Measurements from ENCODE around the gene CRACR2A.

The CRACR2A gene, protein sequence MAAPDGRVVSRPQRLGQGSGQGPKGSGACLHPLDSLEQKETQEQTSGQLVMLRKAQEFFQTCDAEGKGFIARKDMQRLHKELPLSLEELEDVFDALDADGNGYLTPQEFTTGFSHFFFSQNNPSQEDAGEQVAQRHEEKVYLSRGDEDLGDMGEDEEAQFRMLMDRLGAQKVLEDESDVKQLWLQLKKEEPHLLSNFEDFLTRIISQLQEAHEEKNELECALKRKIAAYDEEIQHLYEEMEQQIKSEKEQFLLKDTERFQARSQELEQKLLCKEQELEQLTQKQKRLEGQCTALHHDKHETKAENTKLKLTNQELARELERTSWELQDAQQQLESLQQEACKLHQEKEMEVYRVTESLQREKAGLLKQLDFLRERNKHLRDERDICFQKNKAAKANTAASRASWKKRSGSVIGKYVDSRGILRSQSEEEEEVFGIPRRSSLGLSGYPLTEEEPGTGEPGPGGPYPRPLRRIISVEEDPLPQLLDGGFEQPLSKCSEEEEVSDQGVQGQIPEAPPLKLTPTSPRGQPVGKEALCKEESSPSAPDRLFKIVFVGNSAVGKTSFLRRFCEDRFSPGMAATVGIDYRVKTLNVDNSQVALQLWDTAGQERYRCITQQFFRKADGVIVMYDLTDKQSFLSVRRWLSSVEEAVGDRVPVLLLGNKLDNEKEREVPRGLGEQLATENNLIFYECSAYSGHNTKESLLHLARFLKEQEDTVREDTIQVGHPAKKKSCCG

GRCh38 chr12:3752741-3753486 is at the start of gene CRACR2A:
TSS of gene CRACR2A (minus strand) at chr12:3753109. CDS start at chr12:3696999, 56,110 bp downstream.
- peak; percentile 83 for DNase-seq (ENCODE audit: low read depth)

DNA sequence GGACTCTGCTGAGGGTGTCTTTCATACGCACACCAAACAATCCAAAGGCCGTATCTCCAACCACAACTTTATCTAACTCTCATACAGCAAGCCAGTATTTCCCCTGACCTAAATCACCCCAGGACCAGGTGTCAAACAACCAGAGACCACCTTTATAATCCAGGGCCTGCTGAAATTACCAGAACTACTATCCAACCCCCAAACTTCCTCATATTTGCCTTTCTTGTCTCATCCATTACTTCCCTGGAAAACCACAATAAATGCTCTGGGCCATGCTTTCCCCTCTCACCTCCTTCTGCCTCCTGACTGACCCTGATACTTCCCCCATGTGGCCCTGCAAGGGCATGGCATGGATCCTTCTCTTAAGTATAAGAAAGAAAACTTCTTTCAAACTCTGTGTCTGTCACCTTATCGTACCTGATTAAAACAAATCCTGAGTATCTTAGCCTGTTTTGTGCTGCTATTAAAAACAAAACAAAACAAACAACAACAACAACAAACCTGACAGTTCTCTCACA is 44.7 kb upstream of the CRACR2A start:
- DNase-seq (ENCODE audit: low read depth), result no peak

- DNase-seq (ENCODE audit: low read depth), result no peak
These were observed 42.7 kb upstream of the CRACR2A start for GRCh38 chr12:3795492-3796133.

DNA sequence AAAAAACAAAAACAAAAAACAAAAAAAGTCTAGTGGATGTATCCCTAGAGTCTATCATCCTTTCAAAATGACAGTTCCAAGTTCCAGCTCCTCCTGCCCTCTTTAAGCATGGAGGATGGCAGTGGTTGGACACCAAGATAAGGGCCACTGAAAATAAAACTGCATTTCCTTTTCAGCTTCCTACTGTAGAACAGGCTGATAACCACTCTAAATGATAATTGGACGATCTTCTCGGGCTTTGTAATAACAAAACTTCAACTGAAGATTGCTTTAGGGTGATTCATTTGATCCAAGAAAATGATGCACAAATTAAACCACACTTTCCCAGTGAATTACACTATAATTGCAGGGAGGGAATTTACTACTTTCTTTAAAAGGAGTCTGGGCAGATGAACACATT is 42.2 kb upstream of the CRACR2A start:
- DNase-seq (ENCODE audit: low read depth), result no peak

GRCh38 chr12:3792623-3793288 is 39.8 kb upstream of the CRACR2A start:
- no peak for DNase-seq (ENCODE audit: low read depth)

DNA sequence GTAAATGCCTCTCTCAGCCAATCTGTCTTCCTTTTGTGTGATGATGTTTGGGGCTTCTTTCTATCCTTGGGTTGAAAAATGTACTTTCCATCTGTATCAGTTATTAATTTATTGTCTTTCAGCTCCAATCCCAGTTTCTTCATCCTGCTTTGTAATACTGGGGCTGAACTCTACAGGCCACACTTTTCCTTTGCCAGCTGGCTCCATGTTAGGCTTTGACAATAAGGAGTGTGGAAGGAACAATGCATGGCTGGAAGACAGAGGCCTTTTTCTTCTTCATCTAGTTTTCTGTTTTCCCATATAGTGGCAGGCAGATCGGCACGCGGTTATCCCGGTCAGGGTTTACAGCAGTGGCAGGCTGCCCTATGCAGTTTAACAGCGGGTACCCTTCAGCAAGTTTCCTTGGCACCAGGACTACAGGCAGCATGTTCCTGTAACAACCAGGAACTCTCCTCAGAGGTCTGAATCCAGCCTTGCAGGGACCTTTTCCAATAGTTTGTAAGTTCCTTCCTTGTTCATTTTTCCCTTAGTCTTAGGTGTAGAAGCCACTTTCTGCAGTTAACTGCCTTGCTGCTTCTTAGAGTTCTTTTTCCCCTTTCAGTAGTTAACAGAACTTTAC is 38.5 kb upstream of the CRACR2A start:
- no peak for DNase-seq (ENCODE audit: low read depth)

DNA sequence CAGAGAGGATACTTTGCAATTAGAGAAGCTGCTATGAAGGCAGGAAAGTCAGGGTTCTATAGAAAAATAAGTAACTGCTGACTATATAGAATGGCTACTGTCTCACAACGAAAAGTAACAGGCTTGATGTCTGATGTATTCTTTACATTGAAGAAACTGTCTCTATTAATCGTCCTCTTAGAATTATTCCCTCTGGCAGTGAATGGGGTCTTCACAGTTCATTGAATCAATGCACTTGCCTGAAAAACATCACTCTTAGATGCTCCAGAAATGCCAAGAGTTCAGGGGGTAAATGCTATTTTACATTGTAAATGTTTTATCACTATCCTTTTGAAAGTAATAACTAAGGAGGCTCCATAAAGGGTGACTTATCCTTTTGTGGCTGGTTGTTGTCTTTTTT is 37.7 kb upstream of the CRACR2A start:
- no peak for DNase-seq (ENCODE audit: low read depth)

DNA sequence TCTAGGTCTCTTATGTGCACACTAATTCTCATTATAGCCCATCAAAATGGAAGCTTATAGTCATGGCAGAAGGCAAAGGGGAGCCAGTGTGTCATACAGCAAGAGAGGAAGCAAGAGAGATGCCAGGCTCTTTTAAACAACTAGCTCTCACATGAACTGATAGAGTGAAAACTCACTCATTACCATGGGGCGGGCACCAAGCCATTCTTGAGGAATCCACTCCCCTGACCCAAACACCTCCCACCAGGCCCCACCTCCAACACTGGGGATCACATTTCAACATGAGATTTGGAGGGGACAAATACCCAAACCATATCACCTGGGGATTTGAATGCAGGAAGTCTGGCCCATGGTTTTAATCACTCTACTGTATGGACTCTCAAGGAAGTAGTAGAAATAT is 36.9 kb upstream of the CRACR2A start:
- DNase-seq (ENCODE audit: low read depth), result no peak

DNA sequence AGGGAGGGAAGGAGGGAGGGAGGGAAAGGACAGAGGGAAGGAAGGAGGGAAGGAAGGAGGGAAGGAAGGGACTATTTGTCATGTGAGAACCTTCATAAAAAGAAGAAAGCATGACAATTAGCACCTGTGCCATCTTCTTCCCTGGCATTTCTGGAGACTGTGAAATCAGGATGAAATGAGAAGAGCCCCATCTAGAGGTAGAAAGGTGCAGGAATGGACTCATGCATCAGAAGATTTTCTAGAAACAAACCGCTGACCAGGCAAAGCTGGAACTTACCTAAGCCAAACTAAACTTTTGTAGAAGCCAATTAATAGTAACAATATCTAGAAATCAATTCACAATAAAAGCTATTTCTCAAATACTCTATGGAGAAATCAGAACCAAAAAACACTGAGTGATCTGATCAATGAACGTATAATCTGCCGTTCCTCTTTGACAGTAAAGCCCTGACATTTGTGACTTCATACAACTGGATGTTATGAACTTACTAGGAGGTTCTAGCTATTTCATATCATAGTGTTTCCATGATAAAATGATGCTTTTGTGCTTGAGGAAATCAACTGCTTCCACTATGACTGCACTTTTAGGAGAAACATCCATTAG is 24.4 kb upstream of the CRACR2A start:
- no peak for DNase-seq (ENCODE audit: low read depth)

- DNase-seq (ENCODE audit: low read depth), result no peak
These were observed 22.6 kb upstream of the CRACR2A start for GRCh38 chr12:3775385-3776035.

DNA sequence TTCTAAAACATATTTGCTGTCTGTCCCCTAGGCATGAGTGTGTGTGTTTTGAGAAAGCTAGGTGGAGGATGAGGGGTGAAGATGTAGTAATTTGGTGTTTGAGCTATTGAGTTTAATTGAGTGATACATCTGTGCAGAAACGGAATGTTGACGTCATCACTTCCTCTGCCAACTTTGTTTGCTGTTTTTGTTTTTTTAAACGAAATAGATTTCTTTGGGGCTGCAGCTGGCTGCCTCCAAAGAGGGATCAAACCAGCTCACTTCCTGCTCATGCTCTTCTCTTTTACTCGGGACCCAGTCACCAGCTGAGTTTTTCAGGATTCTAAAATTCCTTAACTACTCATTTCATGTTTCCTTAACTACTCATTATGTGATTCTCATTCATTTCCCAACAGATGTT is 19.5 kb upstream of the CRACR2A start:
- no peak for DNase-seq (ENCODE audit: low read depth)

GRCh38 chr12:3771853-3772252 is 18.9 kb upstream of the CRACR2A start:
- DNase-seq (ENCODE audit: low read depth), result no peak

DNA sequence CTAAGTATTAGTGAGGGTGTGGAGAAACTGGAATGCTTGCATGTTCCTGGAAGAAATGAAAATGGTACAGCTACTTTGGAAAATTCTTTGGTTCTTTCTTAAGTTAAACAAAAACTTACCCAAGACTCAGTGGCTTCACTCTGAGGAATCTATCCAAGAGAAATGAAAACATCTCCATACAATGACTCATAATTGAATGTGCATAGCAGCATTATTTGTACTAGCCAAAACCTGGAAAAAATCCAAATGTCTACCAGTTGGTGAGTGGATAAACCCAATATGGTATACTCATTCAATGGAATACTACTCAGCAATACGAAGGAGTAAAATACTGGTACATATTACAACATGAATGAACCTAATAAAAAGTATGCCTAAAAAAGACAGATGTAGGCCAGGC is 18.0 kb upstream of the CRACR2A start:
- no peak for DNase-seq (ENCODE audit: low read depth)

DNA sequence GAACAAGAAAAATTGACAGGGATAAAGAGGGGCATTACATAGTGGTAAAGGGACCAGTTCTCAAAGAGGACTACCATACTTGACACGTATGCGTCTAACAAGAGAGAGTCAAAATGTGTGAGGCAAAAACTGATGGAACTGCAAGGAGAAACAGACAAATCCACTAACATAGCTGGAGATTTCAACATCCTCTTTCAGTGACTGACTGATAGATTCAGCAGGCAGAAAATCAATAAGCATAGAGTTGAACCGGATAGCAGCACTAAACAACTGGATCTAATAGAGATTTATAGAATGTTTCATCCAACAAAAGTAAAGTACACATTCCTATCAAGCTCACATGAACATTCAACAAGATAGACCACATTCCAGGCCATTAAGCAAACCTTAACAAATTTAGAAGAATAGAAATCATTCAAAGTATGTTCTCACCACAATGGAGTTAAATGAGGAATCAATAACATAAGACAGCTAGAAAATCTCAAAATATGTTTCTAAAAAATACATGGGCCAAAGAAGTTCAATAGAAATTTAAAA is 16.1 kb upstream of the CRACR2A start:
- DNase-seq (ENCODE audit: low read depth), result no peak

DNA sequence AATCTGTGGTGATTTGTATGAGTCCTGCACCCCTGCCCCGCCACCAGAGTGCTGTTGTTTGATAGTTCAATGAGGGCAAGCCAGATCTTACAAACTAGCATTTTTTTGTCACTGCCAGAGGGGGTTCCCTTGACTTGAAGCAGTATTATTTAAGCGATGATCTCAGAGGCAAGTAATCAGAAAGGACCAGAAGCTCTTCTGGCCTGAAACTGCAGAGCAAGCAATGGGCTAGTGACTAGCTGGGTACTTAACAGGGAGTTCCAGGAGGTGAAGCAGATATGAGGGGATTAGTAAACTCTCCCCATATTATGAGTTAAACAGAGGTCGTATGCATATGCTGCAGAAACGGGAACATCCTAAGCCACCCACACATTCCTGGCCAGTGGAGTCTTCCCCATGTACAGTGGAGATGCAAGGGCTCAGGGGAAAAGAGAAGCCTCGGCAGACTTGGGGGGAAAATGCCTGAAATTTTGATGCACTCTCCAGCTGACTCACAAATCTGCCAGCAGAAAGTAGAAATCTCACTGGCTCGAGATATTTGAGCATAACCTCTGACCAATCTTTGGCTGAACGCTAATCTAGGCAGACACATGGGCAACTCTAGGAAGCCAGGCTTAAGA is 8.3 kb upstream of the CRACR2A start:
- no peak for DNase-seq (ENCODE audit: low read depth)

DNA sequence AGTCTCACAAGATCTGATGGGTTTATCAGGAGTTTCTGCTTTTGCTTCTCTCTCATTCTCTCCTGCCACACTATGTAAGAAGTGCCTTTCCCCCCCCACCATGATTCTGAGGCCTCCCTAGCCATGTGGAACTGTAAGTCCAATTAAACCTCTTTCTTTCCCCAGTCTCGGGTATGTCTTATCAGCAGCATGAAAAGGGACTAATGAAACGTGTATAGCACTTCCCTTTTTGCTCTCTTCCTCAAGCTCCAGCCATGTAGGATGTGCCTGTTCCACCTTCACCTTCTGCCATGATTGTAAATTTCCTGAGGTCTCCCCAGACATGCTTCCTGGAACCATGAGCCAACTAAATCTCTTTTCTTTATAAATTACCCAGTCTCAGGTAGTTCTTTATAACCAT is 7.0 kb upstream of the CRACR2A start:
- no peak for DNase-seq (ENCODE audit: low read depth)

- no peak for DNase-seq (ENCODE audit: low read depth)
These were observed 4.4 kb upstream of the CRACR2A start for GRCh38 chr12:3757261-3757660.

- no peak for DNase-seq (ENCODE audit: low read depth)
These were observed 3.0 kb upstream of the CRACR2A start for GRCh38 chr12:3755898-3756297.

DNA sequence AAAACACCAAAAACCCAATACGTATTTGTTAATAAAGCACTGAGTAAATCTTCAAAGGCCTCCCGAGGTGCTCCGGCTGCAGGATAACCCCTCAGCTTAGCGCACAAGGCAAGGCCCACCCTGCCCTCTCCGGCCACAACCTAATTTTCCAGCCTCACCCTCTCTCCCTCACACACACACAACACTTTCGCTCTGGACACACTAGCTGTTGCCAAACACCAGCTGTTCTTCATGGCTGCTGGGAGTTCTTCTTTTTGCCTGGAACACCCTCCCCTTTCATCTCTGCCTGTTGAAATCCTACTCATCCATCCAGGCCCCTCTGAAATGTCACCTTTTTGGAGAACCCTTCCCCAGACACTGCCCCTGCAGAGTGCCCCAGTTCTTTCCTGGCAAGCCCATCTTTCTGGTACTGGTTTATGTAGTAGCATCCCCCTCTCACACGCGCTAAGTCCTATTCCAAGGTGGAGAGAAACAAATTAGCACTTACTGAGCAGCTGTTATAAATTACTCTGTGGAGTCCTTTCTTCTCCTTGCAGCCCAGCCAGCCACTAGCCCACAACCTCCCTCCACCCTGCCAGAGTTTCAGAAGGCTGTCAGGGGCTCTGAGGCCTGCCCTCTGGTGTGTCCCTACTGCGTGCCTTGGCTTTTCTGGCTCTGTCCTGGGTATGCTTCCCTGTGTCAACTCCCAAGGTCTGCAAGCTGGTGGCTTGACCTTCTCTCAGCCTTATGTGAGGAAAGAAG is 805 bp upstream of the CRACR2A start:
- no peak for DNase-seq (ENCODE audit: low read depth)
